Rectal smooth muscle tissue (tissue), 1 donor: ENCODE measurements around the gene GNG14.
"Not testable (repeated sequence)": the region's sequence is repeated elsewhere in the genome, so short reads cannot be mapped to it uniquely, and the experiment has no call there.

ENCODE experiments used
- H3K27ac ChIP-seq: one replicate; pipeline ENCODE4 v1.7.0; 2013; ENCODE audit warnings: low read depth, low read length, inconsistent platforms
- H3K27me3 ChIP-seq: one replicate; pipeline ENCODE4 v1.7.0; 2013; ENCODE audit warnings: low read length; ENCODE audit not compliant: control insufficient read depth, insufficient read depth
- H3K36me3 ChIP-seq: one replicate; pipeline ENCODE4 v1.7.0; 2013; ENCODE audit warnings: low read length; ENCODE audit not compliant: control insufficient read depth, insufficient read depth
- H3K4me1 ChIP-seq: one replicate; pipeline ENCODE4 v1.7.0; 2013; ENCODE audit warnings: low read length; ENCODE audit not compliant: control insufficient read depth, insufficient read depth
- H3K4me3 ChIP-seq: one replicate; pipeline ENCODE4 v1.7.0; 2013; ENCODE audit warnings: low read length
- H3K9ac ChIP-seq: one replicate; pipeline ENCODE4 v1.7.0; 2013; ENCODE audit warnings: low read length

The GNG14 gene

DNA sequence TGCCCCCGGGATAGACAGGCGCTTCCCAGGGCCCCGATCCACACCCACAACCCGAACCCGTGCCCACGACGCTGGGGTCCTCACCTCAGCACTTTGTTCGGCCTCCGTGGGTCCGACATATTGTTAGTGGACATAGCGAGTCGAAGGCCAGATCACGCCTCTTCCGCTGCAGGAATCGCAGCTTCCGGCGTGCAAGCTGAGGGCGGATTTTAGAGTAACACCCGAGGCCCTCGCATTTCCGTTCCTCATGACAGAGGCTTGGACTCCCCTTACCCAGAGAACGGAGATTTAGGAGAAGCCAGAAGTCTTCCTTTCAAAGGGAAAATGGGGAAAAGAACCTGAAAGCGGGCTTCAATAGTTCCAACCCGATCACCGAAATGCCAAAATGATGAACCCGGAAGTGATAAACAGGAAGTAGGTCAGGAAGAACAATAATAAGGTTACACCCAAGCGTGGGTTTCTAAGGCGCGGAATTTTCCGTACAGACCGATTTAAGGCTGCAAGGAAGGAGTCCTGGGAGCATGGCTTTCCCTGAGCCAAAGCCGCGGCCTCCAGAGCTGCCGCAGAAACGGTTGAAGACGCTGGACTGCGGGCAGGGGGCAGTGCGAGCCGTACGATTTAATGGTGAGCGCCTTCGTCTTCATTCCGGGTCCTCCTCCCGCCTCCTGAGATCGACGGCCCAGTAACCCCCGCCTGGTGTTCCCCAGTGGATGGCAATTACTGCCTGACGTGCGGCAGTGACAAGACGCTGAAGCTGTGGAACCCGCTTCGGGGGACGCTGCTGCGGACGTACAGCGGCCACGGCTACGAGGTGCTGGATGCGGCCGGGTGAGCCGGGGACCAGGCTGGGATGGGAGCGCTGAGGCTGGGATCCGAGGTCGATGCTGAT lies 18.3 kb upstream of the GNG14 start:
- peaks cover 22% of the 10 kb centered on the region for H3K4me1 ChIP-seq
- H3K4me3 ChIP-seq, result peak overlapping the region; percentile 97
- no peaks in the 10 kb centered on the region for H3K27me3 ChIP-seq
- H3K27ac ChIP-seq, result peak overlapping the region; percentile 99
- peaks cover 11% of the 10 kb centered on the region for H3K36me3 ChIP-seq
- H3K9ac ChIP-seq, result peak overlapping the region; percentile 97

DNA sequence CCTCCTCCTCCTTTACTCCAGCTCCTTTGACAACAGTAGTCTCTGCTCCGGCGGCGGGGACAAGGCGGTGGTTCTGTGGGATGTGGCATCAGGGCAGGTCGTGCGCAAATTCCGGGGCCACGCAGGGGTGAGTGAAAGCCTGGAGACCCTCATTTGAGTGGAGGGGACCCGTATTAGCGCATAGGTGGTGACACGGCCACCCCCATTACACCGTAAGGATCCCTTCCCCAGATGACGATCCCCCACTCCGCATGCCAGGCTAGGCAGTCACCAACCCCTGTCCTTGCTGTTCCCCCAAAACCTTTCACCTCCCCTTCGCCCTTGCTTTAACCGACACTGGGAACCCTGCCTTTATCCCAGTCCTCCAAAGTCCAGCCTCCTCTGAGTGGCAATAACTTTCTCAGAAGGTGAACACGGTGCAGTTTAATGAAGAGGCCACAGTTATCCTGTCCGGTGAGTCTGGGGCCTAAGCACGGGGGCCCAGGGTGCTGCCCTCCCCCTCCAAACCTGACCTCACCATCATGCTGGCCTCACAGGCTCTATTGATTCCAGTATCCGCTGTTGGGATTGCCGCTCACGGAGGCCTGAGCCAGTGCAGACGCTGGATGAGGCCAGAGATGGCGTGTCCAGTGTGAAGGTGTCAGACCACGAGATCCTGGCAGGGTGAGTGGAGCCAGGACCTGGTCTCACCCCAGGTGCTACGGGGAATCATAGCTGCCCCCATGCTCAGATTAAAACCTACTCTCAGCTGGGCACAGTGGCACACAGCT lies 17.5 kb upstream of the GNG14 start:
- H3K27ac ChIP-seq, result no peak overlapping the region
- H3K27me3 ChIP-seq, result no peaks in the 10 kb centered on the region
- peaks cover 11% of the 10 kb centered on the region for H3K36me3 ChIP-seq
- H3K4me3 ChIP-seq, result peak overlapping the region; percentile 97
- H3K9ac ChIP-seq, result peak overlapping the region; percentile 74
- H3K4me1 ChIP-seq, result peaks cover 22% of the 10 kb centered on the region

DNA sequence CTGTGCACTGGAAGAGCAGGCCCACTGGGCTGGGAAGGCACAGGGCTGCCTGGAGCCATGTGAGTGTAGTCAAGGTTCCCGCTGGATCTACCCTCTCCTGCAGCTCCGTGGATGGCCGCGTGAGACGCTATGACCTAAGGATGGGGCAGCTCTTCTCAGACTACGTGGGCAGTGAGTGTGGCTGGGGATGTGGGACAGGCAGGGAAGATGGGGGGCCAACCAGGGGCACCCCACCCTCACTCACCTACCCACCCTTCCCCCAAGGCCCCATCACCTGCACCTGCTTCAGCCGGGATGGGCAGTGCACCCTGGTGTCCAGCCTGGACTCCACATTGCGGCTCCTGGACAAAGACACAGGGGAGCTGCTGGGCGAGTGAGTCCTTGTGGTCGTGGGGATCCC lies 15.1 kb upstream of the GNG14 start:
- Histone ChIP-seq H3K4me3 (no peak overlapping the region), H3K36me3 (peaks cover 30% of the 10 kb centered on the region), H3K9ac (no peak overlapping the region), H3K27ac (no peak overlapping the region), H3K4me1 (peaks cover 13% of the 10 kb centered on the region), H3K27me3 (no peaks in the 10 kb centered on the region)

DNA sequence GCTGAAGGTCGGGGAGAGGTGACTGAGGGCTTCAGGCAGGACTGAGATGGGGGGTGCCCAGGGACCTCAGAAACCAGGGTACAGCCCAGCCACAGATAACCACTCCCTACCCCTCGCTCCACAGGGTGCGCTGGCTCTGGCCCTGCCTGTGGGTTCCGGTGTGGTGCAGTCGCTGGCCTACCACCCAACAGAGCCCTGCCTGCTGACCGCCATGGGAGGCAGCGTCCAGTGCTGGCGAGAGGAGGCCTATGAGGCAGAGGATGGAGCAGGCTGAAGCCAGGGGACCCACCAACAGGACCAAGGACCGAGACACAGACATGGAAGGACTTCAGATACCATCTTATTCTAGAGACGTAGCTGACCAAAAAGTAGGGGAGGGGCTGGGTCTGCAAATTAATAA lies 12.4 kb upstream of the GNG14 start:
- H3K4me3 ChIP-seq, result no peak overlapping the region
- H3K36me3 ChIP-seq, result peaks cover 40% of the 10 kb centered on the region
- H3K4me1 ChIP-seq, result peaks cover 3% of the 10 kb centered on the region
- no peak overlapping the region for H3K27ac ChIP-seq
- no peak overlapping the region for H3K9ac ChIP-seq
- no peaks in the 10 kb centered on the region for H3K27me3 ChIP-seq

DNA sequence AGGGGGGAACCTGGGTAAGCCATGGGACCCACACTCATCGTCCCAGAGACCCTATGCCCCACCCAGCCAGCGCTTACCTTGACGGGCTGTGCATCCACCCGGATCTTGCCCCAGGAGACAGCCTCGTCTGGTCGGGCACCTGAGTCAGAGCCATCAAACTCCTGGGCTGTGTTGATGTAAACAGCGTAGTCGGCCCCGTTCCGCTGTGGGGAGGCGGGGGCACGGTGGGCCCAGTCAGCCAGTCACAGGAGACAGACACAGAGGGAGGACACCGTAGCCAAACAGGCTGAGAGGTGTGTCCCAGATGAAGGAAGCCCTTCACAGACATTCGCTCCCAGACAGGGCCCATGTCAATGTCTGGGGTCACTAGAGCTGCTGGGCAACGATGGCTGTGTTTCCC lies 11.9 kb upstream of the GNG14 start:
- Histone ChIP-seq H3K36me3 (peaks cover 40% of the 10 kb centered on the region), H3K4me3 (no peak overlapping the region), H3K9ac (no peak overlapping the region)

DNA sequence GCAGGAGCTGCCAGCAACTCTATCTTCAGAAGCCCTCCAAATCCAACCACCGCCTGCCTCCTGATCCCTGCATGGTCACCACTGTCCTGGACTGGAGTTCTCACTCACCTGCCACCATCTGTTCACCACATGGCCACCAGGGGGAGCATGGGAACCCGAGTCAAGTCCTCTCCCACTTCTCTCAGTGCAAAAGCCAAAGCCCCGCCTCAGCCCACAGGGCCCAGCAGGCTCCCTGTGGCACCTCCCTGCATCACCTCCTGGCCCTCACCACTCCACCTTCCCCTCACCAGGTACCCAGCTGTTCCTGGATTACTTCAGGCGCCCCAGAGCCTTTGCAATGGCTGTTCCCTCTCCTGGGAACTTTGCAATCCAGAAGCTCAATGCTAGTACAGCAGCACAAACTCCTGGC lies 11.4 kb upstream of the GNG14 start:
- Histone ChIP-seq H3K36me3 (peaks cover 40% of the 10 kb centered on the region), H3K4me3 (no peak overlapping the region), H3K27me3 (no peaks in the 10 kb centered on the region), H3K4me1 (no peaks in the 10 kb centered on the region), H3K9ac (no peak overlapping the region), H3K27ac (no peak overlapping the region)

More for the DNA sequence above, 11.9 kb upstream of the GNG14 start:
- Histone ChIP-seq H3K27me3 (no peaks in the 10 kb centered on the region), H3K27ac (no peak overlapping the region), H3K4me1 (no peaks in the 10 kb centered on the region)

DNA sequence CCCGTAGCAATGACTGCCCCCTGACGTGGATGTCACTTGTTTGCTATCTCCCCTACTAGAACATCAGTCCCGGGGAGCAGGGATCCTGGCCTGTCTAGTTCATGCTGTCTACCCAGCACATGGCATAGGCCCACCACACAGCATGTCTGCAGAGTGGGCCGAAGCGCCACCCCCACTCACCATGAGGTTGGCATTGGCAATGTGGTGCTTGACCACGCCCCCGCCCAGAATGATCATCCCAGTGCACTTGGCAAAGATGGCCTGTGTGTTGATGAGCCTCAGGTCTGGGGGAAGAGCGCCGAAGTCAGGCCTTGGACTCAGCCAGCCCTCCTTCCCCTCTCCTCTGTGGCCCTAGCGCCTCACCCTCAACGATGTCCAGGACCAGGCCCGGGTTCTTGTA lies 10.9 kb upstream of the GNG14 start:
- Histone ChIP-seq H3K4me3 (no peak overlapping the region), H3K36me3 (peaks cover 40% of the 10 kb centered on the region), H3K9ac (no peak overlapping the region), H3K27me3 (no peaks in the 10 kb centered on the region), H3K27ac (no peak overlapping the region), H3K4me1 (no peaks in the 10 kb centered on the region)

DNA sequence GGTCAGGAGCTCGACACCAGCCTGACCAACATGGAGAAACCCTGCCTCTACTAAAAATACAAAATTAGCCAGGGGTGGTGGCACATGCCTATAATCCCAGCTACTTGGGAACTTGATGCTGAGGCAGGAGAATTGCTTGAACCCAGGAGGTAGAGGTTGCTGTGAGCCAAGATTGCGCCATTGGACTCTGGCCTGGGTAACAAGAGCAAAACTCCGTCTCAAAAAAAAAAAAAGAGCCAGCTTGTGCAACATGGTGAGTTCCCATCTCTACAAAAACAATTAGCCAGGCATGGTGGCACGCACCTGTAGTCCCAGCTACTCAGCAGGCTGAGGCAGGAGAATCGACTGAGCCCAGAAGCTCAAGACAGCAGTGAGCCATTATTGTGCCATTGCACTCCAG lies 9.8 kb upstream of the GNG14 start:
- H3K4me1 ChIP-seq, H3K27ac ChIP-seq, H3K27me3 ChIP-seq, H3K9ac ChIP-seq, H3K4me3 ChIP-seq: not testable (repeated sequence)
- H3K36me3 ChIP-seq, result peaks cover 40% of the 10 kb centered on the region

DNA sequence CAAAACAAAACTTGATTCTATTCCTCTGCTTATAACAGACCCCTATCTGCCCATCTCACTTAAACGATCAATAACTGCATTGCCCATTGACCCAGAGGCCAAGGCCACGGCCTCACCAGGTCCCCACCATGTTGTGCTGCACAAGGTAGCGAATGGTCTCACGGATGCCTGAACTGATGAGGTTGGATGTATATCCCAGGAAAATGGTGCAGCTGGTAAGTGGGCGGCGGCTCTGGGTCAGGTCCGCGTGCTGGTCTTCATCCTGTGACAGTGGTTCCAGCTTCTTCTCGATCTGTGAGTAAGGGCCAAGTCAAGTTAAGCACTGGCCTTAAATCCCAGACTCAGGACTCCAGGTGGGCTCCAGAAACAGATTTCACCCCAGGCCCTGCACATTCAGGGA lies 7.8 kb upstream of the GNG14 start:
- Histone ChIP-seq H3K36me3 (peaks cover 31% of the 10 kb centered on the region), H3K4me3 (no peak overlapping the region), H3K9ac (no peak overlapping the region), H3K27ac (no peak overlapping the region), H3K27me3 (no peaks in the 10 kb centered on the region), H3K4me1 (no peaks in the 10 kb centered on the region)

DNA sequence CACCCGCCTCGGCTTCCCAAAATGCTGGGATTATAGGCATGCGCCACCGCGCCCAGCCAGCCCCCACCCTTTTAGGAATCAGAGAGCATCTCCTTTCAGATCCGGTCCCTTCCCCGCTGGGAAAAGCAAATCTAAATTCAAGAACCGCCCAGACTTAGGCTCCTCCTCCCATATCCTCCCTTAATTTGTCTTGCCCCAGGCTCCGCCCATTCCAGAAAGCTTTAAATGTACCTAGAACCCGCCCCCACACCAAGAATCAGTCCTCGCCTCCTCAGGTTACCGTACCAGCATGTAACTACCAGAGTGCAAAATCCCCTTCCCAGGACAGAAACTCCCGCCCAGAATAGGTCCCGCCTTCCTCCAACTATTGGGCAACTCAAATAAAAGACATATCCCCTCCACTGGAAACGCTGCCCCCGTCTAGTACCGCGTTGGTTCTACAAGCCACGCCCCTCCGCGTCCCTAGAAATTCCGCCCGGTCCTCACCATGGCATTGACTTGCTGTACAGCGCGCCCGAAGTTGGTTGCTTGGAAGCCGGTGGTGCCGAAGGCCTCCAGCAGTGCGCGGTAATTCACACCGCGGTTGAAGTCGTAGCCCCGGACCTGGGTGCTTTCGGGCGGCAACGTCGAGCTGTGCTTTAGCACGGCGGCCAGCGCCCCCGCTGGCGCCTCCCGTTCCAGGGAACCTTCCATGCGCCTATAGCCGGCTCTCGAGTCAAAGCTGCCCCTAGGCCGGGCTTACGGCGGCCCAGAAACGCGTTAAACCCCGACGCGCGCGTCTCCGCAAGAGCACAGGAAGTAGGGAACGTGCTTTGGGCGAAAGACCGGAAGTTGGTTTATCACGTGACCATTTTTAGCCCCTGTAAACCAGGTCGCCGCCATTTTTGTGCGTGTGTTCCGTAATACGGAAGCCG lies 6.5 kb upstream of the GNG14 start, which contains the start of gene DHPS:
TSS of gene DHPS (minus strand) at position 807 of the 914 bp plus-strand sequence. CDS start at position 693, 114 bp downstream.
- no peaks in the 10 kb centered on the region for H3K27me3 ChIP-seq
- peaks cover 19% of the 10 kb centered on the region for H3K36me3 ChIP-seq
- H3K4me3 ChIP-seq, result peak within 1 kb of the TSS; percentile 100
- H3K27ac ChIP-seq, result peak within 1 kb of the TSS; percentile 98
- H3K9ac ChIP-seq, result peak within 1 kb of the TSS; percentile 92
- no peaks in the 10 kb centered on the region for H3K4me1 ChIP-seq

DNA sequence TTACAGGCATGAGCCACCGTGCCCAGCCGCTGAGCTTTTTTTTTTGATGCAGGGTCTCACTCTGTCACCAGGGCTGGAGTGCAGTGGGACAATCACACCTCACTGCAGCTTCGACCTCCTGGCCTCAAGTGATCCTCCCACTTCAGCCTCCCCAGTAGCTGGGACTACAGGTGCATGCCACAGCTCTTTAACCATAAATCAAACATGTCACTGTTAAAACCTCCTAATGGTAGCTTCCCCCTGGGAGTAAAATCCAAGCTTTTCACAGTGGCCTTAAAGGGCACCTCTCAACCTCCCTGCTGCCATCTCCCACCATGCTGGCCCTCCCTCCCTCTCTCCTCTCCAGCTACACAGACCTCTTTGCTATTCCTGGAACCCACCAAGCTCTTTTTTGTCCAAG lies 2.0 kb upstream of the GNG14 start:
- H3K4me1 ChIP-seq, result no peaks in the 10 kb centered on the region

DNA sequence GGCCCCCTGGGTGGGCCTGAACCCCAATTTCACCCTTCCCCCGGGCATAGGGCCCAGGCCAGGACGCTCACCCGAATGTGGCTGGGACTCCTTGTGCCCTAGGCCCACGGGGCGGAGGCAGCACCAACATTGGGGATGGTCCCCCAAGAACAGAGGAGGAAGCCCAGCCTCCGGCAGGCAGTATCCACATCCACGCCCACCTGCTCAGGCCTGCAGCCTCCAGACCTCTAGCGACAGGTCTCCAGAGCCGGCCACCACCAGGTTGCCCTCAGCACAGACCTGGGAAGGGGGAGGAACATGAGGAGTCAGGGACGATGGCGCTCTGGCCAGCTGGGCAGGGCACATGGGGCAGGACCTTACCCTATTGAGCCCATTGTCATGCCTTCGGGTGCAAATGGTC lies 1.2 kb downstream of the GNG14 start:
- no peak overlapping the region for H3K9ac ChIP-seq
- H3K36me3 ChIP-seq, result no peaks in the 10 kb centered on the region
- H3K27me3 ChIP-seq, result no peaks in the 10 kb centered on the region
- no peaks in the 10 kb centered on the region for H3K4me1 ChIP-seq
- H3K4me3 ChIP-seq, result no peak overlapping the region
- no peak overlapping the region for H3K27ac ChIP-seq

More for the DNA sequence above, 2.0 kb upstream of the GNG14 start:
- no peak overlapping the region for H3K27ac ChIP-seq
- no peak overlapping the region for H3K9ac ChIP-seq
- no peaks in the 10 kb centered on the region for H3K27me3 ChIP-seq
- H3K36me3 ChIP-seq, result no peaks in the 10 kb centered on the region
- no peak overlapping the region for H3K4me3 ChIP-seq
